PC-9 (cell line): ENCODE results near the gene BICC1.

Experiments
- CTCF ChIP-seq: fragments of 200-600 bp; sonication (generic); conservative IDR thresholded peaks from 2 replicates; pipeline ENCODE4 v1.6.1; 2017; ENCODE audit warnings: mixed run types, antibody characterized with exemption, mild to moderate bottlenecking, moderate library complexity
- EZH2 ChIP-seq: fragments of 200-600 bp; sonication (generic); IDR thresholded peaks from 2 replicates; pipeline ENCODE4 v1.8.0; 2017; ENCODE audit warnings: antibody characterized with exemption, low read depth

- no peak for TF ChIP-seq CTCF
- TF ChIP-seq EZH2, result no peak
Measured at GRCh38 chr10:58734664-58735063, 222.0 kb downstream of the BICC1 start.
